Activated CD4-positive, CD25-positive, alpha-beta regulatory T cell treated with anti-CD3 and anti-CD28 coated beads, Interleukin-2, amount 50 U/mL, for 16 hours (primary cell): ENCODE results near the gene FGFBP2.
"Not testable (repeated sequence)": the region's sequence is repeated elsewhere in the genome, so short reads cannot be mapped to it uniquely, and the experiment has no call there.

ENCODE experiments used
- DNase-seq: peaks from one replicate; pipeline ENCODE4 v3.0.0-alpha.2; 2020; ENCODE audit warnings: low read depth, low spot score

The FGFBP2 gene

GRCh38 chr4:15930314-15930713, 32.7 kb downstream of the FGFBP2 start:
- DNase-seq = no peak

- DNase-seq = no peak
These were observed 33.4 kb downstream of the FGFBP2 start for GRCh38 chr4:15929540-15929939.

GRCh38 chr4:15928883-15929282, 34.1 kb downstream of the FGFBP2 start:
- no peak for DNase-seq

GRCh38 chr4:15926486-15926885, 36.5 kb downstream of the FGFBP2 start:
- no peak for DNase-seq

- DNase-seq = no peak
These were observed 37.1 kb downstream of the FGFBP2 start for GRCh38 chr4:15925830-15926229.

GRCh38 chr4:15921592-15921932, 41.4 kb downstream of the FGFBP2 start:
- no peak for DNase-seq

- DNase-seq = no peak
These were observed 42.0 kb downstream of the FGFBP2 start for GRCh38 chr4:15920723-15921591.

- DNase-seq = no peak
These were observed 44.4 kb downstream of the FGFBP2 start for GRCh38 chr4:15918484-15919129.

GRCh38 chr4:15917297-15917696, 45.7 kb downstream of the FGFBP2 start:
- DNase-seq = no peak

- DNase-seq = not testable (repeated sequence)
These were observed 46.6 kb downstream of the FGFBP2 start for GRCh38 chr4:15916358-15916757.

- DNase-seq = no peak
These were observed 48.2 kb downstream of the FGFBP2 start for GRCh38 chr4:15914736-15915135.

- no peak for DNase-seq
These were observed 48.7 kb downstream of the FGFBP2 start for GRCh38 chr4:15914291-15914690.

GRCh38 chr4:15913631-15913970, 49.4 kb downstream of the FGFBP2 start:
- no peak for DNase-seq

GRCh38 chr4:15912961-15913630, 49.9 kb downstream of the FGFBP2 start:
- DNase-seq = no peak

GRCh38 chr4:15912236-15912635, 50.7 kb downstream of the FGFBP2 start:
- DNase-seq = no peak
